HCT116 (cell line): ENCODE data around the gene MRLN. TPM values are rescaled to one million over a fixed set of nuclear protein-coding genes. Genes with fewer than 3 reads are reported as not detected.

Source experiments
- ATAC-seq: fragments of 200-7000 bp; cut with Tn5 transposase; 2 replicates; pipeline ENCODE4 v1.9.1; 2020; ENCODE audit warnings: mild to moderate bottlenecking, moderate library complexity
- BruUV-seq: library from RNA; stranded (reverse); fragments of 400-500 nt; replicated peaks from 2 replicates; lab custom pipeline; 2021; lab: Mats Ljungman, UMichigan
- CTCF ChIA-PET: fragments of 300-600 bp; sonication (Branson Sonifier 250); formaldehyde crosslinking; loops from one replicate; lab custom pipeline; 2021; ENCODE audit warnings: antibody characterized with exemption; lab: Charles Lee
- POLR2A ChIA-PET: fragments of 300-600, 350-600 bp; sonication (Branson Sonifier 250); formaldehyde crosslinking; loops from one replicate; lab custom pipeline; 2021; ENCODE audit warnings: antibody characterized with exemption; lab: Charles Lee
- RAD21 ChIA-PET, 2 experiments: fragments of 300-600 bp; sonication (Branson Sonifier 250); formaldehyde crosslinking; loops; one replicate each; lab custom pipeline; 2023; ENCODE audit warnings: low total read pairs in 2 of 2; ENCODE audit not compliant: uncharacterized antibody in 2 of 2, unreplicated experiment in 2 of 2, low non-redundant PET in 1 of 2; lab: Charles Lee
- DNase-seq: peaks from one replicate; pipeline ENCODE4 v3.0.0-alpha.2; 2010; ENCODE audit warnings: low read depth, low spot score
- H2AFZ ChIP-seq: fragments of 200-600 bp; shearing (Covaris generic), sonication (generic); 2 replicates; pipeline ENCODE4 v1.6.1; 2017; ENCODE audit warnings: low read depth, mixed run types, mixed read lengths, antibody characterized with exemption, low read length; ENCODE audit not compliant: poor library complexity, severe bottlenecking
- H3K27ac ChIP-seq: 2 replicates; pipeline ENCODE4 v1.5.1; 2012; ENCODE audit warnings: low read depth, low read length
- H3K27me3 ChIP-seq: fragments of 200-600 bp; sonication (generic); 2 replicates; pipeline ENCODE4 v1.6.1; 2016; ENCODE audit warnings: mixed run types, low read length, mixed read lengths; ENCODE audit not compliant: insufficient read depth
- H3K36me3 ChIP-seq, 2 experiments: fragments of 200-500 bp in 1 of 2; fragments of 200-600 bp in 1 of 2; sonication (Bioruptor generic) in 1 of 2; sonication (generic) in 1 of 2; 2 replicates each; pipeline versions ENCODE4 v1.5.1 to v1.6.1; 2014 to 2016; ENCODE audit warnings: low read length in 2 of 2, inconsistent platforms in 1 of 2, mixed read lengths in 1 of 2, mixed run types in 1 of 2; ENCODE audit not compliant: insufficient read depth in 2 of 2, control insufficient read depth in 1 of 2
- H3K4me1 ChIP-seq, 2 experiments: fragments of 200-600 bp in 1 of 2; sonication (generic) in 1 of 2; 2 replicates each; pipeline versions ENCODE4 v1.5.1 to v1.6.1; 2012 to 2017; ENCODE audit warnings: low read length in 2 of 2, inconsistent platforms in 1 of 2, mild to moderate bottlenecking in 1 of 2, mixed read lengths in 1 of 2, mixed run types in 1 of 2, moderate library complexity in 1 of 2; ENCODE audit not compliant: insufficient read depth in 2 of 2, control insufficient read depth in 1 of 2
- H3K4me2 ChIP-seq: fragments of 200-600 bp; sonication (generic); 2 replicates; pipeline ENCODE4 v1.6.1; 2017; ENCODE audit warnings: mixed run types, low read length, mixed read lengths
- H3K4me3 ChIP-seq, 2 experiments: fragments of 200-600 bp in 1 of 2; sonication (generic) in 1 of 2; replicated peaks in 1 of 2; 2 replicates each; pipeline ENCODE4 v1.5.1; 2011 to 2016; ENCODE audit warnings: low read length in 2 of 2, control low read depth in 1 of 2, low read depth in 1 of 2, mild to moderate bottlenecking in 1 of 2, mixed read lengths in 1 of 2, mixed run types in 1 of 2
- H3K79me2 ChIP-seq: fragments of 200-600 bp; sonication (generic); 2 replicates; pipeline ENCODE4 v1.6.1; 2017; ENCODE audit warnings: mild to moderate bottlenecking, mixed run types, low read length, moderate library complexity, mixed read lengths; ENCODE audit not compliant: insufficient read depth
- H3K9ac ChIP-seq: fragments of 200-600 bp; sonication (generic); 2 replicates; pipeline ENCODE4 v1.6.1; 2016; ENCODE audit warnings: low read length, mixed read lengths
- H3K9me2 ChIP-seq: fragments of 200-600 bp; sonication (generic), shearing (Covaris generic); 2 replicates; pipeline ENCODE4 v1.6.1; 2017; ENCODE audit warnings: mixed run types, mild to moderate bottlenecking, moderate library complexity; ENCODE audit not compliant: insufficient read depth
- H3K9me3 ChIP-seq, 2 experiments: fragments of 200-500 bp in 1 of 2; fragments of 200-600 bp in 1 of 2; sonication (Bioruptor generic) in 1 of 2; sonication (generic) in 1 of 2; 2 replicates each; pipeline ENCODE4 v1.6.1; 2014 to 2017; ENCODE audit warnings: low read length in 2 of 2, mixed read lengths in 2 of 2, inconsistent platforms in 1 of 2, low read depth in 1 of 2, mild to moderate bottlenecking in 1 of 2, mixed run types in 1 of 2, moderate library complexity in 1 of 2; ENCODE audit not compliant: control insufficient read depth in 1 of 2, insufficient read depth in 1 of 2
- H4K20me1 ChIP-seq: fragments of 200-600 bp; sonication (generic), shearing (Covaris generic); 2 replicates; pipeline ENCODE4 v1.6.1; 2017; ENCODE audit warnings: mixed run types, mild to moderate bottlenecking, moderate library complexity; ENCODE audit not compliant: insufficient read depth
- ATF3 ChIP-seq: IDR thresholded peaks from 2 replicates; pipeline ENCODE4 v1.6.1; 2012
- CBX3 ChIP-seq: IDR thresholded peaks from 2 replicates; pipeline ENCODE4 v1.6.1; 2012; ENCODE audit warnings: low read depth
- CTCF ChIP-seq, 3 experiments: fragments of 200-600 bp in 1 of 3; sonication (generic) in 1 of 3; IDR thresholded peaks in 2 of 3; conservative IDR thresholded peaks in 1 of 3; 2 replicates each; pipeline ENCODE4 v1.5.1; 2012 to 2017; ENCODE audit warnings: low read depth in 2 of 3, low read length in 2 of 3, antibody characterized with exemption in 1 of 3, borderline replicate concordance in 1 of 3, control low read depth in 1 of 3, mild to moderate bottlenecking in 1 of 3, mixed read lengths in 1 of 3, mixed run types in 1 of 3, moderate library complexity in 1 of 3; ENCODE audit not compliant: insufficient read depth in 1 of 3
- EGR1 ChIP-seq: IDR thresholded peaks from 2 replicates; pipeline ENCODE4 v1.6.1; 2012; ENCODE audit warnings: low read depth
- ELF1 ChIP-seq: IDR thresholded peaks from 2 replicates; pipeline ENCODE4 v1.6.1; 2012; ENCODE audit warnings: low read depth, borderline replicate concordance
- EZH2 ChIP-seq: fragments of 200-600 bp; sonication (generic); IDR thresholded peaks from 2 replicates; pipeline ENCODE4 v1.6.1; 2017; ENCODE audit warnings: antibody characterized with exemption, mixed run types
- JUND ChIP-seq: IDR thresholded peaks from 2 replicates; pipeline ENCODE4 v1.6.1; 2012
- MAX ChIP-seq: IDR thresholded peaks from 2 replicates; pipeline ENCODE4 v1.6.1; 2012
- POLR2AphosphoS5 ChIP-seq: IDR thresholded peaks from 2 replicates; pipeline ENCODE4 v1.6.1; 2011; ENCODE audit warnings: mild to moderate bottlenecking, low read depth, low read length, moderate library complexity
- RAD21 ChIP-seq: IDR thresholded peaks from 2 replicates; pipeline ENCODE4 v1.6.1; 2012; ENCODE audit warnings: low read depth, mild to moderate bottlenecking
- REST ChIP-seq: IDR thresholded peaks from 2 replicates; pipeline ENCODE4 v1.6.1; 2012; ENCODE audit warnings: low read depth
- SP1 ChIP-seq: IDR thresholded peaks from 2 replicates; pipeline ENCODE4 v1.6.1; 2012; ENCODE audit warnings: low read depth
- SRF ChIP-seq: IDR thresholded peaks from 2 replicates; pipeline ENCODE4 v1.6.1; 2012; ENCODE audit warnings: low read depth
- YY1 ChIP-seq: IDR thresholded peaks from 2 replicates; pipeline ENCODE4 v1.6.1; 2011; ENCODE audit warnings: low read length, low read depth, moderate library complexity, mild to moderate bottlenecking; ENCODE audit not compliant: insufficient replicate concordance; ENCODE audit errors: extremely low read depth
- ZBTB33 ChIP-seq: IDR thresholded peaks from 2 replicates; pipeline ENCODE4 v1.6.1; 2011; ENCODE audit warnings: mild to moderate bottlenecking, low read length, moderate library complexity; ENCODE audit not compliant: insufficient replicate concordance; ENCODE audit errors: extremely low read depth
- ZFX ChIP-seq: fragments of 450-650 bp; IDR thresholded peaks from 2 replicates; pipeline ENCODE4 v1.6.1; 2017
- intact Hi-C: fragments of 100-400 bp; cut with micrococcal nuclease; formaldehyde crosslinking; loops from 2 replicates; pipeline ENCODE4 v1.10.0; 2022
- total RNA-seq: library from RNA; stranded (reverse); gene quantifications from one replicate; pipeline ENCODE4 v1.2.1, GENCODE V29; 2021; ENCODE audit not compliant: unreplicated experiment

The MRLN gene
- total RNA-seq, 1 experiment from 2014 or later = not detected

GRCh38 chr10:59702347-59702746 lies 50.9 kb downstream of the MRLN start:
- ATAC-seq (no peak), DNase-seq (no peak)
- Histone ChIP-seq H2AFZ (no peak overlapping the region), H3K36me3 (no peaks in the 10 kb centered on the region), H3K9ac (no peak overlapping the region), H3K27me3 (no peaks in the 10 kb centered on the region), H4K20me1 (no peaks in the 10 kb centered on the region), H3K79me2 (no peaks in the 10 kb centered on the region), H3K4me1 (no peaks in the 10 kb centered on the region), H3K9me2 (no peaks in the 10 kb centered on the region), H3K4me3 (no peak overlapping the region), H3K4me2 (no peak overlapping the region), H3K9me3 (no peaks in the 10 kb centered on the region), H3K27ac (no peak overlapping the region)
- RAD21 ChIA-PET = no interaction called here
- CTCF ChIA-PET = no interaction called here
- no TSS peak for BruUV-seq
- intact Hi-C loops = no loop called here
- POLR2A ChIA-PET = no interaction called here
- TF ChIP-seq RAD21 = no peak
- no peak for TF ChIP-seq JUND
- no peak for TF ChIP-seq REST
- no peak for TF ChIP-seq MAX
- TF ChIP-seq POLR2AphosphoS5 = no peak
- no peak for TF ChIP-seq CBX3
- TF ChIP-seq CTCF (IDR thresholded peaks at IDR 0.05 in 2 of 3, conservative IDR thresholded peaks at IDR 0.05 in 1 of 3; ENCODE audit: borderline replicate concordance in 1 of 3, insufficient read depth in 1 of 3, low read depth in 2 of 3, low read length in 2 of 3) = no peak
- no peak for TF ChIP-seq YY1
- TF ChIP-seq ELF1 = no peak
- TF ChIP-seq EGR1 = no peak
- TF ChIP-seq ZBTB33 = no peak
- no peak for TF ChIP-seq SP1
- TF ChIP-seq SRF = no peak
- TF ChIP-seq EZH2 = no peak
- no peak for TF ChIP-seq ATF3
- TF ChIP-seq ZFX = no peak
